Prostate gland (tissue), 2 donors: Measurements from ENCODE around the gene FKBP7.

Experiments
- POLR2A ChIP-seq: fragments of 450-650 bp; IDR thresholded peaks from one replicate; pipeline ENCODE4 v1.6.1; 2016; ENCODE audit warnings: antibody characterized with exemption, mild to moderate bottlenecking
- POLR2AphosphoS5 ChIP-seq: sonication (generic); formaldehyde crosslinking; IDR thresholded peaks from one replicate; pipeline ENCODE4 v1.6.1; 2017; ENCODE audit warnings: antibody characterized with exemption
- TF ChIP-seq, protein P1 (sequence below), 4 experiments: fragments of 200-600 bp in 2 of 4; fragments of 450-650 bp in 2 of 4; sonication (generic) in 2 of 4; IDR thresholded peaks; 1 replicate in 3 of 4; 2 replicates in 1 of 4; pipeline ENCODE4 v1.5.1; 2016 to 2019; ENCODE audit warnings: antibody characterized with exemption in 4 of 4, mild to moderate bottlenecking in 2 of 4, moderate library complexity in 2 of 4

DNA sequence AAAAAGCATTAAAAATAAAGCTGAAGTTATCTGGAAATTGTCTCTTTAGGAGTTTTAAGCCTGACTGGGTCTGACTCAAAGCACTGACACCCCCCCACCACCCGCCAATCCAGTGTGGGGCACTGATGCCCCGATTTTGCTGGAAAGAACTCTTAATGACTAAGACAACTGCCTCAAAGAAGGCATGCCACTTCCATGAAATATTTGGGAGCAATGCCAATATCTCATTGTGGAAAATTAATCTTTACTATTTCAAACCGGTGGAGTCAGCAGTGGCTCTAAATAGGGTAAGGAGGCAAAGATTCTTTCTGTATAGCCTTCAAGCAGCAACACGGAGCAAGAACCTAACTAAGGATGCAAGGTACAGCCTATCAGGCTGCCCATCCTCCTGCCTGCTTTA lies 4.5 kb downstream of the FKBP7 start:
- TF ChIP-seq POLR2AphosphoS5 (no peak), POLR2A (no peak)
- TF ChIP-seq, protein P1, sequence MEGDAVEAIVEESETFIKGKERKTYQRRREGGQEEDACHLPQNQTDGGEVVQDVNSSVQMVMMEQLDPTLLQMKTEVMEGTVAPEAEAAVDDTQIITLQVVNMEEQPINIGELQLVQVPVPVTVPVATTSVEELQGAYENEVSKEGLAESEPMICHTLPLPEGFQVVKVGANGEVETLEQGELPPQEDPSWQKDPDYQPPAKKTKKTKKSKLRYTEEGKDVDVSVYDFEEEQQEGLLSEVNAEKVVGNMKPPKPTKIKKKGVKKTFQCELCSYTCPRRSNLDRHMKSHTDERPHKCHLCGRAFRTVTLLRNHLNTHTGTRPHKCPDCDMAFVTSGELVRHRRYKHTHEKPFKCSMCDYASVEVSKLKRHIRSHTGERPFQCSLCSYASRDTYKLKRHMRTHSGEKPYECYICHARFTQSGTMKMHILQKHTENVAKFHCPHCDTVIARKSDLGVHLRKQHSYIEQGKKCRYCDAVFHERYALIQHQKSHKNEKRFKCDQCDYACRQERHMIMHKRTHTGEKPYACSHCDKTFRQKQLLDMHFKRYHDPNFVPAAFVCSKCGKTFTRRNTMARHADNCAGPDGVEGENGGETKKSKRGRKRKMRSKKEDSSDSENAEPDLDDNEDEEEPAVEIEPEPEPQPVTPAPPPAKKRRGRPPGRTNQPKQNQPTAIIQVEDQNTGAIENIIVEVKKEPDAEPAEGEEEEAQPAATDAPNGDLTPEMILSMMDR (IDR thresholded peaks at IDR 0.05), result no peak
